ENCODE data around the gene USP12. TPM values are rescaled to one million over a fixed set of nuclear protein-coding genes. Genes with fewer than 3 reads are reported as not detected.

USP12 gene
- total RNA-seq, 1 experiment from 2014 or later, result 20.6 TPM

GRCh38 chr13:27132538-27132937 is 39.1 kb downstream of the USP12 start:
- Mint-ChIP-seq H3K27ac (ENCODE audit: low read depth, unreplicated experiment) (peak overlapping the region; percentile 8), H3K4me1 (ENCODE audit: insufficient read depth, unreplicated experiment) (peaks cover 27% of the 10 kb centered on the region), H3K36me3 (ENCODE audit: insufficient read depth, unreplicated experiment) (no peaks in the 10 kb centered on the region), H3K9me3 (ENCODE audit: unreplicated experiment) (no peaks in the 10 kb centered on the region), H3K27me3 (ENCODE audit: insufficient read depth, unreplicated experiment) (no peaks in the 10 kb centered on the region), H3K4me3 (ENCODE audit: unreplicated experiment) (no peak overlapping the region)
- BruUV-seq (replicated peaks), result no TSS peak
- DNase-seq (ENCODE audit: unreplicated experiment), result no peak
- CTCF ChIA-PET, result interaction anchor here (0.6 to 4.5 kb wide), 7 partner anchors 13 to 361 kb away, joined by 3 to 13 read pairs (median 3); no protein-coding TSS in a partner anchor
- TF ChIP-seq CTCF (IDR thresholded peaks at IDR 0.05; ENCODE audit: unreplicated experiment), result no peak
- intact Hi-C loops (cut with micrococcal nuclease), result no loop called here
- POLR2A ChIA-PET, result interaction anchor here (1.1 to 3.9 kb wide), 2 partner anchors 36 to 63 kb away, joined by 3 to 55 read pairs; no protein-coding TSS in a partner anchor

GRCh38 chr13:27131906-27132305 is 39.7 kb downstream of the USP12 start:
- no TSS peak for BruUV-seq (replicated peaks)
- no peak for DNase-seq (ENCODE audit: unreplicated experiment)
- H3K9me3 Mint-ChIP-seq (ENCODE audit: unreplicated experiment), result no peaks in the 10 kb centered on the region
- H3K27me3 Mint-ChIP-seq (ENCODE audit: insufficient read depth, unreplicated experiment), result no peaks in the 10 kb centered on the region
- H3K4me3 Mint-ChIP-seq (ENCODE audit: unreplicated experiment), result peak overlapping the region; percentile 38
- peak overlapping the region; percentile 46 for H3K27ac Mint-ChIP-seq (ENCODE audit: low read depth, unreplicated experiment)
- POLR2A ChIA-PET, result interaction anchor here (0.5 to 3.9 kb wide), 6 partner anchors 37 to 416 kb away, joined by 3 to 55 read pairs (median 6); no protein-coding TSS in a partner anchor
- no peaks in the 10 kb centered on the region for H3K36me3 Mint-ChIP-seq (ENCODE audit: insufficient read depth, unreplicated experiment)
- no peak for TF ChIP-seq CTCF (IDR thresholded peaks at IDR 0.05; ENCODE audit: unreplicated experiment)
- intact Hi-C loops (cut with micrococcal nuclease), result loop anchor here (1.0 kb wide), 1 partner anchor 38 kb away; no protein-coding TSS in a partner anchor
- peaks cover 27% of the 10 kb centered on the region for H3K4me1 Mint-ChIP-seq (ENCODE audit: insufficient read depth, unreplicated experiment)
- CTCF ChIA-PET, result interaction anchor here (0.6 to 4.5 kb wide), 7 partner anchors 8 to 946 kb away, joined by 3 to 13 read pairs (median 4); no protein-coding TSS in a partner anchor

GRCh38 chr13:27130979-27131623 is 40.5 kb downstream of the USP12 start:
- intact Hi-C loops (cut with micrococcal nuclease), result loop anchor here (1.0 kb wide), 1 partner anchor 39 kb away; no protein-coding TSS in a partner anchor
- TF ChIP-seq CTCF (IDR thresholded peaks at IDR 0.05; ENCODE audit: unreplicated experiment), result no peak
- peak overlapping the region; percentile 35 for H3K27ac Mint-ChIP-seq (ENCODE audit: low read depth, unreplicated experiment)
- H3K4me3 Mint-ChIP-seq (ENCODE audit: unreplicated experiment), result peak overlapping the region; percentile 38
- H3K9me3 Mint-ChIP-seq (ENCODE audit: unreplicated experiment), result no peaks in the 10 kb centered on the region
- peak; percentile 90 for DNase-seq (ENCODE audit: unreplicated experiment)
- BruUV-seq (replicated peaks), result no TSS peak
- no peaks in the 10 kb centered on the region for H3K36me3 Mint-ChIP-seq (ENCODE audit: insufficient read depth, unreplicated experiment)
- no peaks in the 10 kb centered on the region for H3K27me3 Mint-ChIP-seq (ENCODE audit: insufficient read depth, unreplicated experiment)
- peaks cover 27% of the 10 kb centered on the region for H3K4me1 Mint-ChIP-seq (ENCODE audit: insufficient read depth, unreplicated experiment)
- POLR2A ChIA-PET, result interaction anchor here (0.7 to 3.9 kb wide), 15 partner anchors 9 to 210 kb away, joined by 3 to 55 read pairs (median 5); partner anchors contain the start of genes RPL21 and USP12
- CTCF ChIA-PET, result interaction anchor here (0.6 to 4.5 kb wide), 4 partner anchors 9 to 946 kb away, joined by 3 to 13 read pairs (median 4); no protein-coding TSS in a partner anchor

- no peaks in the 10 kb centered on the region for H3K36me3 Mint-ChIP-seq (ENCODE audit: insufficient read depth, unreplicated experiment)
- ChIA-PET POLR2A (interaction anchor here (0.6 to 3.9 kb wide), 14 partner anchors 9 to 544 kb away, joined by 3 to 55 read pairs (median 6); partner anchors contain the start of genes RPL21 and USP12), CTCF (interaction anchor here (4.5 kb wide), 1 partner anchor 145 kb away, joined by 13 read pairs; no protein-coding TSS in a partner anchor)
- intact Hi-C loops (cut with micrococcal nuclease), result no loop called here
- peak overlapping the region; percentile 38 for H3K4me3 Mint-ChIP-seq (ENCODE audit: unreplicated experiment)
- H3K27ac Mint-ChIP-seq (ENCODE audit: low read depth, unreplicated experiment), result peak overlapping the region; percentile 35
- no TSS peak for BruUV-seq (replicated peaks)
- peak; percentile 71 for DNase-seq (ENCODE audit: unreplicated experiment)
- no peak for TF ChIP-seq CTCF (IDR thresholded peaks at IDR 0.05; ENCODE audit: unreplicated experiment)
- H3K27me3 Mint-ChIP-seq (ENCODE audit: insufficient read depth, unreplicated experiment), result no peaks in the 10 kb centered on the region
- H3K9me3 Mint-ChIP-seq (ENCODE audit: unreplicated experiment), result no peaks in the 10 kb centered on the region
- peaks cover 27% of the 10 kb centered on the region for H3K4me1 Mint-ChIP-seq (ENCODE audit: insufficient read depth, unreplicated experiment)
These were observed 41.2 kb downstream of the USP12 start for GRCh38 chr13:27130223-27130978.
